Mononuclear cell (primary cell): Measurements from ENCODE around the gene PKD1L1. TPM values are rescaled to one million over a fixed set of nuclear protein-coding genes. Genes with fewer than 3 reads are reported as not detected.

ENCODE experiments used
- H3K27me3 ChIP-seq: 2 replicates; pipeline ENCODE4 v1.6.0; 2011; ENCODE audit warnings: low read length, control low read depth; ENCODE audit not compliant: insufficient read depth
- H3K4me1 ChIP-seq: 2 replicates; pipeline ENCODE4 v1.5.1; 2011; ENCODE audit warnings: mild to moderate bottlenecking, low read length, control low read depth; ENCODE audit not compliant: insufficient read depth
- H3K4me3 ChIP-seq: 2 replicates; pipeline ENCODE4 v1.5.1; 2011; ENCODE audit warnings: mild to moderate bottlenecking, low read length, moderate library complexity
- H3K9me3 ChIP-seq: 2 replicates; pipeline ENCODE4 v1.5.1; 2011; ENCODE audit warnings: low read depth, mild to moderate bottlenecking, control low read depth, low read length
- total RNA-seq: library from RNA; depleted of rRNA; stranded (reverse); fragments of >200 nt; gene quantifications from one replicate; pipeline ENCODE4 v1.2.3, GENCODE V29; 2012

PKD1L1 gene
- total RNA-seq, 1 donor: under 0.01 TPM

DNA sequence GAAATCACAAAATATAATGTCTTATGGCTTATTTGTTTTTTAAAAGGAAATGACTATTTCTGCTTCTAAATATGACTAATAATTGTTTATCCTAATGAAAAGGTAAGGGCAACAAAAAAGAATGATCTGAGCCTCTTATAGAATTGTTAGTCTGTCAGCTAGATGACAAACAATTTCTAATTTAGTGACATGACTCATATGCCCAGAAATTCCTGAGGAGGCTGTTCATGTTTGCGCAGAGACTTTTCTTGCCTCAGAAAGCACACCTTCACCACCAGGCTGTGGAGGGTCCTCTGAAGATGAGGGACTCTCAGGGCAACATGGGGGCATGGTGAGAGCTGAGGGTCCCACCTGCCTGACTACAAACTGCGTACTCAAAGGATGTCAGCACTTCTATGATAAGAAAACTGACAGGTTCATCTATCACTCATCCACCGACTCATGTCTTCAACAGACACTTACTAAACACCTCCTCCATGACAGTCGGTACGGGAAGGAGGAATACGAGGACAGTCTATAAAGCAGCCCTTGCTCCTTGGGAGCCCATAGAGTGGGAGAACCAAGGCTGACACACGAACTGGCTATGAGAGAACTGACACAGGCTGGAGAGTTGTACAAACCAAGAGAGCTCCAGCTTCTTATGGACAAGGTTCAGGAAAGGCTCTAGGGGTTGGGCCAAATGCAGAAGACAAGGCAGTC, 102.0 kb downstream of the PKD1L1 start:
- Histone ChIP-seq H3K27me3 (no peaks in the 10 kb centered on the region), H3K4me1 (no peaks in the 10 kb centered on the region), H3K4me3 (no peak overlapping the region), H3K9me3 (no peaks in the 10 kb centered on the region)

DNA sequence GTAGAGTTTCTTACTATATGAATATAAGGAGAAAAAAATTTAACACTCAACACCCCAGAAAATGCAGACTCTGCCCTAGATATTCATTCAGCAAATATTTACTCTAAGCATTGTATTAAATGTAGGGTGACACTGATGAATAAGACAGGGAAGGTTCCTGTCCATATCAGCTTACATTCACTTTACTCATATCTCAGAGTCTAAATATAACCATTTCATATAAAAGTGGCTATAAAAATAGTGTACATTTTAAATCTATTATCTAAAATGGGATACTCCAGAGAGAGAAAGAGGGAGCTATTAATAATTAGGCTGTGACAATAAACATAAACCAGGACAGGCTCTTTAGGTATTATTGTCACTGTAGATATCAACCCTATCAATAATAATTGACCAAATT, 104.0 kb downstream of the PKD1L1 start:
- H3K27me3 ChIP-seq: no peaks in the 10 kb centered on the region
- no peaks in the 10 kb centered on the region for H3K9me3 ChIP-seq
- no peaks in the 10 kb centered on the region for H3K4me1 ChIP-seq
- no peak overlapping the region for H3K4me3 ChIP-seq

DNA sequence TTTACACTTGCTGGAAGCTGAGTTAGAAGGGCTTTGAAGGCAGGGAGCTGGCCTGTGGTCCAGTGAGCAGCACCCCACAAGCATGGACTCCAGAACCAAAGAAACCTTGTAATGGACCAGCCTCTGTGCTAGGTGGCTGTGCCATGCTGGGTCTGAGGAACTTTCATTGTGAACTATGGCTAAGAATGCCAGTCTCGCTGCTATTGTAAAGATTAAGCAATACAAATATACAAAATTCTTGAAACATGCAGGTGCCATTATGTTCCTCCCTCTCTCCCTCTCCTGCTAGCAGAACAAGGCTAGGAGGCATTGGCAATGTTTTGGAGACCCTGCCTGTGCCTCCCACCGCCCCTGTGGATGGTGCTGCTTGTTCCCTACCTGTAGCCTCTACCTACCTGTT, 105.0 kb downstream of the PKD1L1 start:
- H3K9me3 ChIP-seq: no peaks in the 10 kb centered on the region
- no peaks in the 10 kb centered on the region for H3K4me1 ChIP-seq
- no peaks in the 10 kb centered on the region for H3K27me3 ChIP-seq
- H3K4me3 ChIP-seq: no peak overlapping the region

DNA sequence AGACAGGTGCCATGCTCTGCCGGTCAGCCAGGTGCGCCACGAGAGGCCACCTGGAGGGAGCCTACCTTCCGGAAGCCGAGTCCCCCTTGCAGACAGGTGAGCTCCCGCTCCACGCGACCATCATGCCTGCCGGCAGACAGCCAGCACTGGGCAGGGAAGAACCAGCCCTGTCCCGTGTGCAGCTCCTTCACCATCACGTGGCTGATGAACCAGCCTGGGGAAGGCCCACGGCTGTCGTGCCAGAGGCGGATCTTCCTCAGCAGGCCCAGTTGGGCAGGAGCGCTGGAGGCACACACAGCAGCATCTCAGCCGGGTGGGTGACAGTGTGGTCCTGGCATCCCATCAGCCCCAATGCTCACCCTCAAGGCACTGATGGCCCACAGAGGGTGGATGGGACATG, 108.9 kb downstream of the PKD1L1 start:
- Histone ChIP-seq H3K4me3 (no peak overlapping the region), H3K9me3 (no peaks in the 10 kb centered on the region), H3K4me1 (no peaks in the 10 kb centered on the region), H3K27me3 (no peaks in the 10 kb centered on the region)

DNA sequence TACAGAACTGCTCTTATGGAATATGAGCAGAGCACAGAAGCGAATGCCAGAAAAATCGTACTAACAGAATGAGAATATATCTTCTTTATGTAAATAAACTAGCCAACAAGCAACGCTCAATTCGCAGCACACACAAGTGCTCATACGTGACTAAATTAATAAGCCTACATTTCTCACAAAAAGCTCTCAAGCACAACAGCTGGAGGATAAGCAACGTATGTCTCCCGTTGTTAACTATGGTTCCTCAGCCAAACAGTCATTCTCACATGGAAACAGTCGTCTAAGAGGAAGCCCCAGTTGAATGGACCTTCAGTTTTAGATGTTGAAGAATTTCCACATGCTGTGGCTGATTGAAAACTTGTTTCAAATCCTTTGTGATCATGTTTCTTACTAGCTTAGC, 110.4 kb downstream of the PKD1L1 start:
- Histone ChIP-seq H3K4me3 (no peak overlapping the region), H3K9me3 (no peaks in the 10 kb centered on the region), H3K27me3 (no peaks in the 10 kb centered on the region), H3K4me1 (no peaks in the 10 kb centered on the region)

DNA sequence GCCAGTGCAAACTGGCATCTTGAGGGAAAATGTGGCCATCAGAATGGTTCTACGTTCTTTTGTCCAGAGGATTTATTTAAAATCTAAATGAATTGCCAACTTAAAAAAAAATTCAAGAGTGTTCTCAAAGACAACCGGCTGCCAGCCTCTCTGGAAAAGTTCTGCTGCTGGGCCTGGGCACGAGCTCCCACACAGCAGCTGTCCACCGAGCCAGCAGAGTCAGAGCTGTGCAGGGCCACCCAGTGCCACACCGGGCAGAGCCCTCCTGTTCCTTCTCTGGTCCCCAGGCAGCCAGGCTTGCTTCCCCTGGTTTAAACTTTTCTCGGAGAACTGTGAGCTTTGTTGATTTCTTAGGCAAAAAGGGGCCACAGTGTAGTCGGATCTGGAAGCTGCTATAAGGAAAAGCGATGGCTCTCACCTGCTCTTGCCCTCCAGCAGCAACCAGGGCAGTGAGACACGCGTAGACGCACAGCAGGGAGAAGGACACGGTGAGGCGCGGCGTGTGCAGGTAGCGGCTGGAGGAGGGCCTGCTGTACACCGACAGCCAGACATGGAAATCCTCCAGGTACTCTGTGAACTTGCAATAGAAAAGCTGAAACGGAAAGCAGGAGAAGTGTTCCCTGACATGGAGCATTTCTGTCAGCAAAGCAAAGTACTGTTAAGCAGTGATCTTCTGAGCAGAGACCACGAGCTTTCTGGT, 111.6 kb downstream of the PKD1L1 start:
- H3K4me1 ChIP-seq: no peaks in the 10 kb centered on the region
- H3K27me3 ChIP-seq: no peaks in the 10 kb centered on the region
- no peaks in the 10 kb centered on the region for H3K9me3 ChIP-seq
- no peak overlapping the region for H3K4me3 ChIP-seq

DNA sequence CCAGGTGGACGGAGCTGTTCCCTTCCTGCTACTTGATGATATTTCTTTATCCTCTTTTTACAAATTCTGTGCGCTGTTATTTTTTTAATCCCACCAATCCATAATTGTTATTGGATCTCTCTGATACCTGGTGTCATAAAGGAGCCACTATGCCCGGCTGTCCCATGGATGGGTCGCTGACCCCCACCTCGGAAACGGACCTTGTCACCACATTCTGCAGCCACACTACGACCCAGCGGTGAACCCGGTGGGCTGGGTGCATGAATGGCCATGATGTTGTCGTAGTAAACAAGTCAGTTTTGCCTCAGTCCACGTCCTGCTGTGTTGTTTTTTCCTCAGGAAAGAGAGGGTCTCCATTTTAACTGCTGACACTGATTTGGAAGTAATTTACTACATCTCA, 112.2 kb downstream of the PKD1L1 start:
- no peaks in the 10 kb centered on the region for H3K9me3 ChIP-seq
- no peak overlapping the region for H3K4me3 ChIP-seq
- no peaks in the 10 kb centered on the region for H3K27me3 ChIP-seq
- no peaks in the 10 kb centered on the region for H3K4me1 ChIP-seq

DNA sequence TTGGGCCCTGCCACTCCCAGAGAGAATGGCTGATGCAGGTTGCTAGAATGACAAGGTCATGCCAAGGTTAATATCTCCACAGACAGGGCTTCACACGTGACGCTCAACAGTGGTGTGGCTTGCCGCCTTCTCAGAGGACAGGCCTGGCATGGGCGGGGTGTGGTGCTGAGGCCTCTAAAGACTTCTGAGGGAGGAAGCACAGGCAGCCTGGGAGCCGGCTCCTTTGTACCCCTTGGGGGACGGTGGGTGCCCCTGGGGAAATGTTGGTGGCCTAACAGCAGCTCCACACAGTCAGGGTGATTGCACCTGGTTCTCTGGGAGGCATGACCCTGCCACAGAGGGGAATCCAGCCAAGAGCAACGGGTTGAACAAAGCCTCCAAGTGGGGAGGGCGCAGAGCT, 115.1 kb downstream of the PKD1L1 start:
- Histone ChIP-seq H3K27me3 (no peaks in the 10 kb centered on the region), H3K4me3 (no peak overlapping the region), H3K9me3 (no peaks in the 10 kb centered on the region), H3K4me1 (no peaks in the 10 kb centered on the region)

DNA sequence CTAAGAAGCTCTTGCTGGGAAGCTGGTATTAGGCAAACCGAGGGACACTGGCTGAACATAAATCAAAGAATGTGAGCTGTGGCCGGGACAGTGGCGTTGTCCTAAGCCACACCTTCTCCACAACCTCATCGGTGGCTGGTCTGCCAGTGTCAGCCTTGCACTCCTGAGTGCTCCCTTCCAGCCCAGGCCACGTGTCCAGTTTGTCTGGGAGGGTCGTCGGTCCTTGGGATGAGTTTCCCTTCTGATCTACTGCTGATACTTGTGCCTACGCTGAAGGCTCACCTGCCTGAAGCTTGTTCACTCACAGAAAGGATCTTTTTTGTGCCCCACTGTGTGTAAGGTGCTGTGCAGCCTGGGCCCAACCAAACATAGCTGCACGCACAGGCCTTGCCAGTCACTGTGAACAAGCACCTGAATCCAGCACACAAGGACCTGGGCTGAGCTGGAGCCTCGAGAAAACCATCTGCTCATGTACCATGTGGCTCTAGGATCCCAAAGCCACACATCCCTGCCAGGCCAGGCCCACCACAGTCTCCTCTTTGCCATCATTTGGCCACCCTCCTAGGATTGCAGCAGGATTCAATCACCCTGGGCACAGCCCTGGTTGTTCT, 116.1 kb downstream of the PKD1L1 start:
- Histone ChIP-seq H3K4me3 (no peak overlapping the region), H3K9me3 (no peaks in the 10 kb centered on the region), H3K27me3 (no peaks in the 10 kb centered on the region), H3K4me1 (no peaks in the 10 kb centered on the region)

DNA sequence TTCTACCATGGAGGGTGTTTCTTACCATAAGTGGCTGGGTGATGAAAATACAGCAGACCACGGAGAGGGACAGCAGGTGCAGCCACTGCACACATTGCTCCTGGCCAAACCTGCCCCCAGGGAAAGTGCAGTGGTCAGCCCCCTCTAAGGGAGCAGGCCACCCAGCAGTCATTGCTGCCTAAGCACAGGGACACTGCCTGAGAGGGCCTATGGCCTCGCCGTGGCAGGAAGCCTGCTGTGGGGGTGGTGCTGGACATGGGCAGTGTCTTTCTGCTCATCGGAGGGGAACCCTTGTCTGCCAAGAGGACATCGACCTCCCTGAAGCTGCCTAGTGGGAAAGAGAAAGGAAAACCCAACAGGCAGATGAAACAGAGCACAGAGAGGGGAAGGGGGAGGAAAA, 118.3 kb downstream of the PKD1L1 start:
- H3K4me1 ChIP-seq: no peaks in the 10 kb centered on the region
- H3K4me3 ChIP-seq: no peak overlapping the region
- no peaks in the 10 kb centered on the region for H3K27me3 ChIP-seq
- H3K9me3 ChIP-seq: no peaks in the 10 kb centered on the region

DNA sequence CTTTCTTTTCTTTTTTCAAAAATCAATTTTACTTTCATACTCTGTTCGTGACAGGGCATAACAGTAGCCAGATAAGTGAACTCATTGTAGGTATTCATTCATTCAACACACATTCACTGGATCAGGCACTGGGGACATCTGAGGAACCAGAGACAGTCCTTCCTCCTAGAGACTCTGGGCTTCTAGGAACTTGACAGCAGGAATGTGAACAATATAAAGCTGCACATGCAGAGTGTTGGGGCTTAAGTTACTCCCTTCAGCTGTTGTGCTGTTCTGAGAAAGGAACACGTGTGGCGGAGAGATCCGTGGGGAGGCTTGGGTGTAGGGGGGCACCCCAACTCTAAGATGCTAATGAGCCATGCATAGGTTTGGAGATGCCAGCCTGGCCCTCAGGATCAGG, 120.4 kb downstream of the PKD1L1 start:
- Histone ChIP-seq H3K4me1 (no peaks in the 10 kb centered on the region), H3K4me3 (no peak overlapping the region), H3K9me3 (no peaks in the 10 kb centered on the region), H3K27me3 (no peaks in the 10 kb centered on the region)

DNA sequence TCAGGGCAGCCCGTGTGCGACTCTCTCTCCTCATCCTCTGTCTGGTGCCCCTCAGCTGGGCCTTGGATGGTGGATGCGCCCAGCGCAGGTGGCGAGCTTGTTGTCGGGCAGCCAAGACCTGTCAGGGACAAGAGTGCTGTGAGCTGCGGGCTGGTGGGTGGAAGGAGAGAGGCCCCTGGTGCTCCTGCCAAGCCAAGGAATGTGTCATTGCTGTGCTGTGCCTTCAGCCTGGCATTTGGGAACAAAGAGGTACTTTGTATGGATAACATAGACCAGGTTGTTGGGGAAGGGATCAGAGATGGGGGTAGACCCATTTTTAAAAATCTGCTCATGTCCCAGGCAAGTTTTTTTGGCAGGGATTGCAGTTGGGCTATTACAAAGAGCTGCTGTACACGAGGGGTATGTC, 120.9 kb downstream of the PKD1L1 start:
- Histone ChIP-seq H3K27me3 (no peaks in the 10 kb centered on the region), H3K4me1 (no peaks in the 10 kb centered on the region), H3K9me3 (no peaks in the 10 kb centered on the region), H3K4me3 (no peak overlapping the region)

DNA sequence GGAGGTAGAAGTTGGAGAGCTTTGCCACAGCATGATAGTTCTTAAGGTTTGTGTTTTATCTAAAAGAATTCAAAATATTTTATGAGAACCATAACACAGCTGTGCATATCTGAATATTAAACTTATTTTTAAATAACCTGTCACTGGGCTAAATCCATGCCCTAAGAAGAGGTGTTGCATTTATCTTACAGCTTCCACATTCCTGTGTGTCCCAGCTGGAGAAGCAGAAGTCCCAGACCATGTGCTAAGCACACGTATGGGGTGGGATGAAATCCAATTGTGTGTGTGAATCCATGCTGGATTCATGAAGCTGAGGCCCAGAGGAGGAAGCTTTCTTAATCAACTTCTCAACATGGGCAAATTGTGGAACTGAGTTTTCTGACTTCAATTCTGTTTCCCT, 121.5 kb downstream of the PKD1L1 start:
- no peaks in the 10 kb centered on the region for H3K9me3 ChIP-seq
- H3K4me1 ChIP-seq: no peaks in the 10 kb centered on the region
- no peak overlapping the region for H3K4me3 ChIP-seq
- no peaks in the 10 kb centered on the region for H3K27me3 ChIP-seq

DNA sequence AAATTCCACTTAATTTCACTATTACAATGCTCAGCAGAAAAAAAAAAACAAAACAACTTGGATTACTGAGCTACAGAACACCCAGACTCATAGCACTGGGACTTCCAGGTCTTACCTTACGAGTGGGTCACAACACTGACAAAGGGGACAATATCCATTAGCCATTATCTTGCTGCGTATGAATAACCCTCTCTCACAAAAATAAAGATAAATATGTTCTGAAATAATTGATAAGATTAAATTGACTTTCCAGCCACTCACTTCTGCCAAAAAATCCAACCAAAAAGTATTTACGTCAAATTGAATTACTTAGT, 128.7 kb downstream of the PKD1L1 start:
- Histone ChIP-seq H3K9me3 (no peaks in the 10 kb centered on the region), H3K27me3 (no peaks in the 10 kb centered on the region), H3K4me3 (no peak overlapping the region), H3K4me1 (peaks cover 3% of the 10 kb centered on the region)

DNA sequence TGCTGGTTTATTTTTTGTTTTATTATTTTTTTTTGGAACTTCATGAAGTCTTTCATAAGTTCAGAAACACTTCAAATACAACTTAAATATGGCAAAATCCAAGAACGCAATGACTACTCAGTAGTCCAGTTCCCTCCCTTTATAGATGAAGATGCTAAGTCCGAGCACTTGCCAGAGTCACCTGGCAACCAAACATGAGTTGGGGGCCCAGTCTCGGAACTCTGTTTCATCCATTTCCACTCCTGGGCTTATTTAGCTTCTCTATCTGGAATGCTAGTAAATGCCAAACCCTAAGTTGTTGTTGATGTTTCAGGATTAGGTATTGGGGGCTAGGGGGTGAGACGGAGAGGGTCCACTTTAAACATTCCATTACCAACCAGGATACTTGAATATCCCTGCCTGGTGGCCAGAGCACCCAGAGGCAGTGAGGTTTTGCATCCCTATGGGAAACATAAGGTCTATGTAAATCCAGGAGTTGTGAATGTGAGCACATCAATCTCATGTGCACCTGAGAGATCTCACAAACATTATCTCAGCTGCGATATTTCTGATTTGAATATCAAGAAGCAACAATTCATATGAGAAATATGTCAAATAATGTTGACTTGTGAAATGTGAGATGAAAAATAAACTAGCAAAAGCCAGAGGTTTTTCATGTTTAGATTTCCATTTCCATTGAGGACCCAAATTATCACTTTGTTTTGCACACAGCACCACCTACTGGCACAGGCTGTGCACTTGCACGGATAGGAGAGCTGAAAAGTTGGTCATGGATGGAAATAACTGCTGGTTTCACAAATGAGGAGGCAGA, 129.3 kb downstream of the PKD1L1 start:
- no peaks in the 10 kb centered on the region for H3K27me3 ChIP-seq
- H3K4me1 ChIP-seq: peaks cover 9% of the 10 kb centered on the region
- no peaks in the 10 kb centered on the region for H3K9me3 ChIP-seq
- no peak overlapping the region for H3K4me3 ChIP-seq
